Right lobe of liver (tissue), 4 donors: ENCODE results near the gene SPATA9.

ENCODE experiments used
- CTCF ChIP-seq, 4 donors: fragments of 200-600 bp in 3 of 4; fragments of 450-650 bp in 1 of 4; IDR thresholded peaks; one replicate each; pipeline versions ENCODE4 v1.5.1 to v1.8.0; 2016 to 2022; ENCODE audit warnings: antibody characterized with exemption in 4 of 4, mild to moderate bottlenecking in 2 of 4
- POLR2A ChIP-seq: fragments of 450-650 bp; IDR thresholded peaks from one replicate; pipeline ENCODE4 v1.6.1; 2017; ENCODE audit warnings: antibody characterized with exemption, mild to moderate bottlenecking
- donor health status: DM: no; HTN: no; CAD: no.
- donor health status: DM: no; HTN: no; CAD: no.
- donor health status: DM: no; HTN: yes; CAD: no.

GRCh38 chr5:95643152-95643551 lies 39.6 kb downstream of the SPATA9 start:
- no peak for TF ChIP-seq CTCF (IDR thresholded peaks at IDR 0.05)
- no peak for TF ChIP-seq POLR2A
